ENCODE data around the gene KLHL36.

The KLHL36 gene

GRCh38 chr16:84675423-84675822 lies 27.1 kb downstream of the KLHL36 start:
- Histone ChIP-seq H2AFZ (ENCODE audit: low read depth) (no peak overlapping the region), H3K4me2 (no peak overlapping the region), H3K4me1 (ENCODE audit: low read depth, poor library complexity, severe bottlenecking) (no peaks in the 10 kb centered on the region), H3K79me2 (ENCODE audit: insufficient read depth, low read depth) (no peaks in the 10 kb centered on the region), H3K27ac (no peak overlapping the region), H3K27me3 (ENCODE audit: insufficient read depth, low read depth) (no peaks in the 10 kb centered on the region), H4K20me1 (ENCODE audit: insufficient read depth) (no peaks in the 10 kb centered on the region), H3K36me3 (ENCODE audit: insufficient read depth) (no peaks in the 10 kb centered on the region), H3K4me3 (IDR thresholded peaks at IDR 0.05; ENCODE audit: insufficient read depth, low read depth, low read length) (no peak overlapping the region), H3K9ac (no peak overlapping the region)
- no peak for TF ChIP-seq CTCF (conservative IDR thresholded peaks at IDR 0.05; ENCODE audit: low read depth, low read length)

- TF ChIP-seq CTCF (conservative IDR thresholded peaks at IDR 0.05; ENCODE audit: low read depth, low read length), result no peak
- no peak overlapping the region for H3K9ac ChIP-seq
- no peaks in the 10 kb centered on the region for H4K20me1 ChIP-seq (ENCODE audit: insufficient read depth)
- no peak overlapping the region for H3K27ac ChIP-seq
- no peak overlapping the region for H3K4me3 ChIP-seq (IDR thresholded peaks at IDR 0.05; ENCODE audit: insufficient read depth, low read depth, low read length)
- H2AFZ ChIP-seq (ENCODE audit: low read depth), result no peak overlapping the region
- no peaks in the 10 kb centered on the region for H3K27me3 ChIP-seq (ENCODE audit: insufficient read depth, low read depth)
- no peak overlapping the region for H3K4me2 ChIP-seq
- H3K4me1 ChIP-seq (ENCODE audit: low read depth, poor library complexity, severe bottlenecking), result no peaks in the 10 kb centered on the region
- no peaks in the 10 kb centered on the region for H3K79me2 ChIP-seq (ENCODE audit: insufficient read depth, low read depth)
- H3K36me3 ChIP-seq (ENCODE audit: insufficient read depth), result no peaks in the 10 kb centered on the region
Observed at GRCh38 chr16:84675884-84676283, 27.6 kb downstream of the KLHL36 start.

- Histone ChIP-seq H3K36me3 (ENCODE audit: insufficient read depth) (no peaks in the 10 kb centered on the region), H3K27me3 (ENCODE audit: insufficient read depth, low read depth) (no peaks in the 10 kb centered on the region), H2AFZ (ENCODE audit: low read depth) (no peak overlapping the region), H4K20me1 (ENCODE audit: insufficient read depth) (no peaks in the 10 kb centered on the region), H3K9ac (no peak overlapping the region), H3K4me2 (no peak overlapping the region), H3K27ac (no peak overlapping the region), H3K79me2 (ENCODE audit: insufficient read depth, low read depth) (no peaks in the 10 kb centered on the region), H3K4me3 (IDR thresholded peaks at IDR 0.05; ENCODE audit: insufficient read depth, low read depth, low read length) (no peak overlapping the region), H3K4me1 (ENCODE audit: low read depth, poor library complexity, severe bottlenecking) (no peaks in the 10 kb centered on the region)
- no peak for TF ChIP-seq CTCF (conservative IDR thresholded peaks at IDR 0.05; ENCODE audit: low read depth, low read length)
Observed at GRCh38 chr16:84677017-84677803, 28.9 kb downstream of the KLHL36 start.

- no peaks in the 10 kb centered on the region for H4K20me1 ChIP-seq (ENCODE audit: insufficient read depth)
- H3K27ac ChIP-seq, result no peak overlapping the region
- no peak overlapping the region for H3K4me3 ChIP-seq (IDR thresholded peaks at IDR 0.05; ENCODE audit: insufficient read depth, low read depth, low read length)
- no peak overlapping the region for H3K4me2 ChIP-seq
- H2AFZ ChIP-seq (ENCODE audit: low read depth), result no peak overlapping the region
- H3K9ac ChIP-seq, result no peak overlapping the region
- H3K36me3 ChIP-seq (ENCODE audit: insufficient read depth), result no peaks in the 10 kb centered on the region
- no peak for TF ChIP-seq CTCF (conservative IDR thresholded peaks at IDR 0.05; ENCODE audit: low read depth, low read length)
- no peaks in the 10 kb centered on the region for H3K27me3 ChIP-seq (ENCODE audit: insufficient read depth, low read depth)
- H3K4me1 ChIP-seq (ENCODE audit: low read depth, poor library complexity, severe bottlenecking), result no peaks in the 10 kb centered on the region
- H3K79me2 ChIP-seq (ENCODE audit: insufficient read depth, low read depth), result no peaks in the 10 kb centered on the region
Observed at GRCh38 chr16:84677849-84678248, 29.5 kb downstream of the KLHL36 start.
